HG03342 (cell line): Measurements from ENCODE around the gene LCN2.

Source experiments
- ATAC-seq: cut with Tn5 transposase; IDR thresholded peaks from one replicate; pipeline ENCODE4 v1.9.1; 2021; ENCODE audit warnings: mild to moderate bottlenecking, moderate library complexity; ENCODE audit not compliant: unreplicated experiment

LCN2 gene

GRCh38 chr9:128114326-128115186 lies 34.7 kb upstream of the LCN2 start:
- no peak for ATAC-seq

GRCh38 chr9:128115187-128116103 lies 33.8 kb upstream of the LCN2 start:
- no peak for ATAC-seq

- no peak for ATAC-seq
Observed at GRCh38 chr9:128116104-128117083, 32.9 kb upstream of the LCN2 start.

- peak; percentile 53 for ATAC-seq
Observed at GRCh38 chr9:128117613-128118471, 31.4 kb upstream of the LCN2 start.

- ATAC-seq = no peak
Observed at GRCh38 chr9:128118472-128118857, 30.8 kb upstream of the LCN2 start.

GRCh38 chr9:128118971-128119665 lies 30.1 kb upstream of the LCN2 start:
- ATAC-seq = no peak

- no peak for ATAC-seq
Observed at GRCh38 chr9:128120061-128120740, 29.1 kb upstream of the LCN2 start.

GRCh38 chr9:128120741-128121465 lies 28.4 kb upstream of the LCN2 start:
- ATAC-seq = no peak

GRCh38 chr9:128121466-128121810 lies 27.8 kb upstream of the LCN2 start:
- no peak for ATAC-seq

GRCh38 chr9:128121924-128122808 lies 27.1 kb upstream of the LCN2 start:
- ATAC-seq = no peak

- ATAC-seq = no peak
Observed at GRCh38 chr9:128122809-128123175, 26.5 kb upstream of the LCN2 start.

GRCh38 chr9:128123451-128124080 lies 25.7 kb upstream of the LCN2 start:
- no peak for ATAC-seq

GRCh38 chr9:128124451-128124850 lies 24.8 kb upstream of the LCN2 start:
- no peak for ATAC-seq

GRCh38 chr9:128124873-128125579 lies 24.2 kb upstream of the LCN2 start:
- ATAC-seq = no peak

GRCh38 chr9:128125580-128126354 lies 23.5 kb upstream of the LCN2 start:
- no peak for ATAC-seq
